ENCODE measurements around the gene WRNIP1. TPM values are rescaled to one million over a fixed set of nuclear protein-coding genes. Genes with fewer than 3 reads are reported as not detected.

Gene WRNIP1
- total RNA-seq, 1 experiment from 2014 or later = 38.1 TPM

- no peak overlapping the region for H3K4ac ChIP-seq (ENCODE audit: low read depth, low read length)
- peaks cover 3 to 4% of the 10 kb centered on the region in 2 experiments for H3K4me1 Mint-ChIP-seq
- no peak overlapping the region for H3K56ac ChIP-seq (ENCODE audit: insufficient read length, low read depth, low read length)
- no CpG with 5 or more reads among the region's 3 CpGs for WGBS (ENCODE audit: extremely low coverage, insufficient read length, low lambda C conversion rate)
- no peak overlapping the region for H3K23ac ChIP-seq (ENCODE audit: insufficient read length, low read depth, low read length)
- DNase-seq = no peak
- no peaks in the 10 kb centered on the region for H3K9me3 Mint-ChIP-seq
- no peak overlapping the region for H3K27ac Mint-ChIP-seq
- no peak overlapping the region for H3K27ac ChIP-seq (ENCODE audit: insufficient read length, low read depth, low read length)
- H3K18ac ChIP-seq (ENCODE audit: insufficient read length, low read depth, low read length) = no peak overlapping the region
- no peak overlapping the region for H3T11ph ChIP-seq (ENCODE audit: low read length)
- no peaks in the 10 kb centered on the region for H3K9me3 ChIP-seq (ENCODE audit: control insufficient read depth, low read depth, low read length)
- no peak overlapping the region for H2AK5ac ChIP-seq (ENCODE audit: insufficient read length, low read length)
- H2BK120ac ChIP-seq (ENCODE audit: low read depth, low read length, poor library complexity, severe bottlenecking) = no peak overlapping the region
- H4K5ac ChIP-seq (ENCODE audit: insufficient read length, low read depth, low read length) = no peak overlapping the region
- no peaks in the 10 kb centered on the region for H3K4me1 ChIP-seq (ENCODE audit: insufficient read depth, low read length)
- no peaks in the 10 kb centered on the region for H3K36me3 Mint-ChIP-seq (ENCODE audit: insufficient read depth in 1 of 3, low read depth in 3 of 3)
- no peak overlapping the region for H2BK15ac ChIP-seq (ENCODE audit: low read depth, low read length)
- no peak overlapping the region for H3K4me2 ChIP-seq (ENCODE audit: insufficient read depth, insufficient read length, low read length)
- no peaks in the 10 kb centered on the region for H3K27me3 ChIP-seq (ENCODE audit: insufficient read depth, low read length)
- H2BK5ac ChIP-seq (ENCODE audit: insufficient read length, low read length) = no peak overlapping the region
- H4K8ac ChIP-seq (replicated peaks; ENCODE audit: insufficient read length, low read depth, low read length) = no peak overlapping the region
- no peak overlapping the region for H2BK12ac ChIP-seq (ENCODE audit: insufficient read length, low read depth, low read length)
- H2AFZ ChIP-seq (ENCODE audit: low read length) = no peak overlapping the region
- no peaks in the 10 kb centered on the region for H3K79me1 ChIP-seq (ENCODE audit: insufficient read depth, low read depth, low read length, poor library complexity, severe bottlenecking)
- no peaks in the 10 kb centered on the region for H3K79me2 ChIP-seq (ENCODE audit: insufficient read depth, low read length)
- no peaks in the 10 kb centered on the region for H3K23me2 ChIP-seq (ENCODE audit: insufficient read length, low read depth, low read length, poor library complexity, severe bottlenecking)
- no peak overlapping the region for H3K9ac ChIP-seq (ENCODE audit: extremely low read depth, insufficient read length, low read length)
- TF ChIP-seq, protein P1, sequence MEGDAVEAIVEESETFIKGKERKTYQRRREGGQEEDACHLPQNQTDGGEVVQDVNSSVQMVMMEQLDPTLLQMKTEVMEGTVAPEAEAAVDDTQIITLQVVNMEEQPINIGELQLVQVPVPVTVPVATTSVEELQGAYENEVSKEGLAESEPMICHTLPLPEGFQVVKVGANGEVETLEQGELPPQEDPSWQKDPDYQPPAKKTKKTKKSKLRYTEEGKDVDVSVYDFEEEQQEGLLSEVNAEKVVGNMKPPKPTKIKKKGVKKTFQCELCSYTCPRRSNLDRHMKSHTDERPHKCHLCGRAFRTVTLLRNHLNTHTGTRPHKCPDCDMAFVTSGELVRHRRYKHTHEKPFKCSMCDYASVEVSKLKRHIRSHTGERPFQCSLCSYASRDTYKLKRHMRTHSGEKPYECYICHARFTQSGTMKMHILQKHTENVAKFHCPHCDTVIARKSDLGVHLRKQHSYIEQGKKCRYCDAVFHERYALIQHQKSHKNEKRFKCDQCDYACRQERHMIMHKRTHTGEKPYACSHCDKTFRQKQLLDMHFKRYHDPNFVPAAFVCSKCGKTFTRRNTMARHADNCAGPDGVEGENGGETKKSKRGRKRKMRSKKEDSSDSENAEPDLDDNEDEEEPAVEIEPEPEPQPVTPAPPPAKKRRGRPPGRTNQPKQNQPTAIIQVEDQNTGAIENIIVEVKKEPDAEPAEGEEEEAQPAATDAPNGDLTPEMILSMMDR (conservative IDR thresholded peaks at IDR 0.05) = no peak
- H3K27me3 Mint-ChIP-seq (ENCODE audit: low read depth) = peaks cover 5% of the 10 kb centered on the region
- no peak overlapping the region for H3K4me3 Mint-ChIP-seq
- no peaks in the 10 kb centered on the region for H4K20me1 ChIP-seq (ENCODE audit: control insufficient read depth, insufficient read depth, insufficient read length)
- H3K14ac ChIP-seq (ENCODE audit: insufficient read depth, low read length) = no peak overlapping the region
- no peak overlapping the region for H4K91ac ChIP-seq (ENCODE audit: insufficient read length, low read depth, low read length)
- H2BK20ac ChIP-seq (ENCODE audit: low read depth, low read length, poor library complexity, severe bottlenecking) = no peak overlapping the region
Measured at GRCh38 chr6:2754393-2754792, 10.8 kb upstream of the WRNIP1 start.
